Loucy (cell line): ENCODE measurements around the gene CCDC194.

Experiments used
- EZH2phosphoT487 ChIP-seq: fragments of 200-600 bp; IDR thresholded peaks from 2 replicates; pipeline ENCODE4 v1.6.1; 2018; ENCODE audit warnings: antibody characterized with exemption, mild to moderate bottlenecking, moderate library complexity, borderline replicate concordance
- TF ChIP-seq, protein P1 (sequence below): fragments of 200-600 bp; sonication (generic); conservative IDR thresholded peaks from 2 replicates; pipeline ENCODE4 v1.5.1; 2014; ENCODE audit warnings: mild to moderate bottlenecking, antibody characterized with exemption, low read length

GRCh38 chr19:17378271-17378670 is 15.7 kb downstream of the CCDC194 start:
- TF ChIP-seq, protein P1, sequence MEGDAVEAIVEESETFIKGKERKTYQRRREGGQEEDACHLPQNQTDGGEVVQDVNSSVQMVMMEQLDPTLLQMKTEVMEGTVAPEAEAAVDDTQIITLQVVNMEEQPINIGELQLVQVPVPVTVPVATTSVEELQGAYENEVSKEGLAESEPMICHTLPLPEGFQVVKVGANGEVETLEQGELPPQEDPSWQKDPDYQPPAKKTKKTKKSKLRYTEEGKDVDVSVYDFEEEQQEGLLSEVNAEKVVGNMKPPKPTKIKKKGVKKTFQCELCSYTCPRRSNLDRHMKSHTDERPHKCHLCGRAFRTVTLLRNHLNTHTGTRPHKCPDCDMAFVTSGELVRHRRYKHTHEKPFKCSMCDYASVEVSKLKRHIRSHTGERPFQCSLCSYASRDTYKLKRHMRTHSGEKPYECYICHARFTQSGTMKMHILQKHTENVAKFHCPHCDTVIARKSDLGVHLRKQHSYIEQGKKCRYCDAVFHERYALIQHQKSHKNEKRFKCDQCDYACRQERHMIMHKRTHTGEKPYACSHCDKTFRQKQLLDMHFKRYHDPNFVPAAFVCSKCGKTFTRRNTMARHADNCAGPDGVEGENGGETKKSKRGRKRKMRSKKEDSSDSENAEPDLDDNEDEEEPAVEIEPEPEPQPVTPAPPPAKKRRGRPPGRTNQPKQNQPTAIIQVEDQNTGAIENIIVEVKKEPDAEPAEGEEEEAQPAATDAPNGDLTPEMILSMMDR, result no peak
- TF ChIP-seq EZH2phosphoT487, result no peak
